GM11168 (cell line): ENCODE results near the gene BTK.
"Not testable (repeated sequence)": the region's sequence is repeated elsewhere in the genome, so short reads cannot be mapped to it uniquely, and the experiment has no call there.

Experiments used
- in situ Hi-C: fragments of 300-500 bp; cut with MboI; formaldehyde crosslinking; loops from one replicate; pipeline ENCODE4 v1.12.0; 2022; ENCODE audit warnings: low sequenced_read_pairs; ENCODE audit not compliant: unreplicated experiment

The BTK gene

DNA sequence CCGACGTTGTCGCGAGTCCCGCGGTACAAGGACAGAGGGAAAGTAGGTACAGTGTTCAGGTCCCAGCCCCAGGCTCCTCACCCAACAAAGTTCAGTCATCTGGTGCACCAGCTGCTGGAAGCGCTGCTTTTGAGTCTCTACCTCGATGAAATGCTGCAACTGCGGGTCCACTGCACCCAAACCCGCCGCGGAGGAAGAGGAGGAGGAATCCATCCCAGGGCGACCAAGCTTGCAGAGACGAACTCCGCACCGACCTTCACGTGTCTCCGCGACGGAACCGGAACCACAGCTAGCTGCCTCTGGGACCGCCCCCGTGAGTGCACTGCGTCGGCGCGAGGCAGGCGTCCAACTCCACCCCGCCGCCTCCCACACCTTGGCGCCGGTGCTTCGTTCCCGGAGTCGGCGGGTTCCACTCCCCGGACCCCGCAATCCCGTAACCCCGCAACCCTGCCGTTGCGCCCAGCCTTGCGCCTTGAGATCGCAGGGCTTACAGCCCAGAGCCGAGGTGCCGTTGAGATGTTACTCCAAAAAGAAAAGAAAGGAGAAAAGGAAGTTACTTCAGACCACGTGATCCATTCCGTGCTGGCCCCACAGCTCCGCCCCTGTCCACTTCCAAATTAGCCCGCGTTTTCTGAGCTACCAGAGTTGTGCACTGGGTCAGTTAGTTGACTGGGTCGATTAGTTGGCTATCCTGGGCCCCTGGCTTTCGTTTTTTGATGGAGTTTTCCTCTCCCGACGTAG is 37.4 kb downstream of the BTK start, which contains the start of gene TIMM8A:
TIMM8A (minus strand) TSS at position 291 of the 741 bp plus-strand sequence; CDS start at position 213, 78 bp downstream.
- in situ Hi-C loops: no loop called here

GRCh38 chrX:101347859-101348451 is 38.0 kb downstream of the BTK start:
- in situ Hi-C loops: no loop called here

GRCh38 chrX:101337776-101338271 is 48.2 kb downstream of the BTK start:
- in situ Hi-C loops: no loop called here

- in situ Hi-C loops: not testable (repeated sequence)
These were observed 51.7 kb downstream of the BTK start for GRCh38 chrX:101334310-101334709.

DNA sequence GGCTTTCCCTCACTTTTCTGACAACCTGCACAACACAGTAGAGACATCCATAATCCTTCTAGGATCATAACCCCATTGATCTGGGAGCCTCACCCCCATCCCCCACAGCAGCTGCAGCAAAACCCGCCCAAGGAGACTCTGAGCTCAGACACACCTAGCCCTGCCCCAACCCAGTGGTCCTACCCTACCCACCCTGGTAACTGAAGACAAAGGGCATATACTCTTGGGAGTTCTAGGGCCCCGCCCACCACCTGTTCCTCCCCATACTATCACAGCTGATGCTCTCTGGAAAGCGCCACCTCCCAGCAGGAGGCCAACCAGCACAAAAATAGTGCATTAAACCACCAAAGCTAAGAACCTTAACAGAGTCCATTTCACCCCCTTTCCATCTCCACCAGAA is 59.4 kb downstream of the BTK start:
- in situ Hi-C loops: not testable (repeated sequence)

- in situ Hi-C loops: no loop called here
These were observed 82.2 kb downstream of the BTK start for GRCh38 chrX:101303790-101304189.
